IPS-20b (cell line): ENCODE measurements around the gene PPP6R1.

ENCODE experiments used
- H3K27ac ChIP-seq: one replicate; pipeline ENCODE4 v1.5.1; 2013; ENCODE audit warnings: low read length
- H3K27me3 ChIP-seq: 2 replicates; pipeline ENCODE4 v1.6.1; 2013; ENCODE audit warnings: mild to moderate bottlenecking, low read length, inconsistent platforms; ENCODE audit not compliant: insufficient read depth
- H3K36me3 ChIP-seq: 2 replicates; pipeline ENCODE4 v1.6.1; 2013; ENCODE audit warnings: low read depth, mild to moderate bottlenecking, inconsistent platforms, low read length, moderate library complexity; ENCODE audit not compliant: insufficient read depth
- H3K4me1 ChIP-seq: 2 replicates; pipeline ENCODE4 v1.6.1; 2013; ENCODE audit warnings: mild to moderate bottlenecking, control low read depth, inconsistent platforms, low read length, moderate library complexity; ENCODE audit not compliant: insufficient read depth
- H3K4me3 ChIP-seq: 2 replicates; pipeline ENCODE4 v1.5.1; 2013; ENCODE audit warnings: mild to moderate bottlenecking, low read length, inconsistent platforms
- H3K9ac ChIP-seq: 2 replicates; pipeline ENCODE4 v1.6.1; 2013; ENCODE audit warnings: low read depth, mild to moderate bottlenecking, inconsistent platforms, low read length, moderate library complexity
- H3K9me3 ChIP-seq: 2 replicates; pipeline ENCODE4 v1.6.1; 2013; ENCODE audit warnings: mild to moderate bottlenecking, low read depth, low read length, inconsistent platforms; ENCODE audit not compliant: insufficient read depth

PPP6R1 gene

DNA sequence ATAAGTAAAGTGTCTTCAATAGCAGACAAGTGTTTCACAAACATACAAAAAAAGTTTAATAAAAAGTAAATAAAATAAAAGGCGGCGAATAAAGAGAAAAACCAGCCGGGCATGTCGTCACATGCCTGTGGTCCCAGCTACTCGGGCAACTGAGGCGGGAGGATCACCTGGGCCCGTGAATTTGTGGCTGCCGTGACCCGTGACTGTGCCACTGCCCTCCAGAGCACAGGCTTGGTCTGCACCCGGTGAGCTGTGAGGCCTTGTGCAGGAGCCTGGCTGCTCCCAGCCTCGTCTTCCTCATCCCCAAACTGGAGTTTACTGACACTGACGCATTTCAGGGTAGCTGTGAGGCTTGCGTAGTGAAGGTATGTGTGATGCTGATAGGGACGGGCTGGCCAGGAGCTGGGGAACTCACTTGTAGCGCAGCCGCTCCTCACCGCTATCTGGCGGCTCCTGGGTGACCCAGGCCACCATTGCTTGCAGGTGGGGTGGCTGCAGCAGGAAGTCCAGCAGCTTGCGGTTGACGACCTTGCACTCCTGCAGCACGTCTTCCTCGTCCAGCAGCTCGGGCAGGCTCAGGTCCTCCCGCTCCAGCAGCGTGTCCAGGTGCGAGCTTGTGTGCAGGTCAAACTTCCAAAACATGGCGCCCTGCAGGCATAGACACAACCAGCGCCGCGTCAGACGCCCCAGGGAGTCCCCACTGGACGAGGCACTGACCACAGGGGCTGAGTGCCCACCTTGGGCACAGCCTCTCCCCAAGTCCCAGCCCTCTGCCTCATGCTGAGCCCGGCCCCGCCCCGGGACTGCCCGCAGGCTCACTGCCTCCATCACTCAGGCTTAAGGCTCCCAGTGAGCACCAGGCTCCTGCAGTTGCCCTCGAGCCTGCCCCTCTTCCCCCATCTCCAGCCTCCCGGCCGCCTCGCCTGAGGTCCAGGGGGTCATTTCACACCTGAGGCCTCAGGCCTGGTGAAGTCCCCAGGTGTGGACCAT, 12.1 kb downstream of the PPP6R1 start:
- Histone ChIP-seq H3K4me1 (no peaks in the 10 kb centered on the region), H3K27me3 (no peaks in the 10 kb centered on the region), H3K27ac (no peak overlapping the region), H3K9me3 (no peaks in the 10 kb centered on the region), H3K36me3 (peaks cover 50% of the 10 kb centered on the region), H3K9ac (no peak overlapping the region), H3K4me3 (no peak overlapping the region)

DNA sequence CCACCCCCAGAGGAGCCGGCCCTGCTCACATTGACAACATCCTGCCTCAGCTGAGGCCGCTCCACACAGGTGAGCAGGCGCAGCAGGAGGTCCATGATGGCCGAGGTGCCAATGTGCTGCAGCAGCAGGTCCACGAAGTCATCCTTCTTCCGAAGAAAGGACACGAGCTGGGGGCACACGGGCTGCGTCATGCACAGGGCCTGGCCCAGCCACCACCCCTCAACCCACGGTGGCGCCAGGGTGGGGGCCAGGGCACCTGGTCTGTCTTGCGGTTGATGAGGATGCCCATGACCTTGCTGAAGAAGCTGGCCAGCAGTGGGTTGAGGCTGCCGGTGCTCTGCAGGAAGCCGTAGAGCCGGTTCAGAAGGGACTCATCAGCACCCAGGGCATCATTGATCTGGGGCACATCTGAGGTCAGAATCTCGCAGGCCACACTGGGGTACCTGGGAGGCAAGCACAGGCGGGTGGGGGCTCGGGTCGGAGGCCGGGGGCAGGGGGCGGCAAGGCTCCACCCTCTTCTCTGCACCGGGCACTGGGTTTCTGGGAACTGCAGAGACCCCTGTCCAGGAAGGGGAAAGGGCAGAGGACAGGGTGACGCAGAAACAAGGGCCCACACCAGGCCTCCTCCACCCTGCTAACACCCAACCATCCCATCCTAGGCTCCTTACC, 13.4 kb downstream of the PPP6R1 start:
- Histone ChIP-seq H3K4me3 (no peak overlapping the region), H3K4me1 (no peaks in the 10 kb centered on the region), H3K27me3 (no peaks in the 10 kb centered on the region), H3K9ac (no peak overlapping the region), H3K27ac (no peak overlapping the region), H3K36me3 (peaks cover 61% of the 10 kb centered on the region), H3K9me3 (no peaks in the 10 kb centered on the region)

DNA sequence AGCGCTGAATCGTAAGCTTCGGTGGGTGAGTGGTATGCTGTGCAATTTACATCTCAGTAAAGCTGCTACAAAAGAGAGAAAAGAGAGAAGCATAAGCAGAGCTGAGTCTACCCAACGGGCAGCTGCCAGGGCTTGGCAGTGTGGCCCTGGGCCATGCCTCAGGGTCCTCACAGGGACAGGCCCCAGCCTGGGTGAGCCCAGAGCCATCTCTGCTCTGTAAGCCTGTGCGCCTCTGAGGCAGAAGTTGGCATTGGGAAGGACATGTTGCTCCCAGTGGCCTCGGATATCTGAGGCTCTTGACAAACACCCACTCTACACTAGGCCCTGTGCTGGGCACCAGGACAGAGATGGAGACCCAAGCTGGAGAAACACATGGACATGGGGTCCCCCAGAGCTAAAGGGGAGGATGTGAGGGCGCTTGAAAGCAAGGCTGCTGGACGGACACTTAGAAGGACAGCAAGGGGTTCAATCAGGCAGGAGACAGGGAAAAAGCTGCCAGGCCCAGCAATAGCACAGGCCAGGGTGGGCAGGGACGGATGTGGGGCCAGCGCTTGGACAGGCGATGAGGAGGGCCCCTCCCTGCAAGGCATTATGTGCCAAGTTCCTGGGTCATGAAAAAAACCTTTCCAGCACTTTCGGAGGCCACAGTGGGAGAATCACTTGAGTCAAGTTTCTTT, 14.7 kb downstream of the PPP6R1 start:
- Histone ChIP-seq H3K27ac (no peak overlapping the region), H3K4me3 (no peak overlapping the region), H3K9me3 (no peaks in the 10 kb centered on the region), H3K36me3 (peaks cover 72% of the 10 kb centered on the region), H3K4me1 (no peaks in the 10 kb centered on the region), H3K9ac (no peak overlapping the region), H3K27me3 (no peaks in the 10 kb centered on the region)

DNA sequence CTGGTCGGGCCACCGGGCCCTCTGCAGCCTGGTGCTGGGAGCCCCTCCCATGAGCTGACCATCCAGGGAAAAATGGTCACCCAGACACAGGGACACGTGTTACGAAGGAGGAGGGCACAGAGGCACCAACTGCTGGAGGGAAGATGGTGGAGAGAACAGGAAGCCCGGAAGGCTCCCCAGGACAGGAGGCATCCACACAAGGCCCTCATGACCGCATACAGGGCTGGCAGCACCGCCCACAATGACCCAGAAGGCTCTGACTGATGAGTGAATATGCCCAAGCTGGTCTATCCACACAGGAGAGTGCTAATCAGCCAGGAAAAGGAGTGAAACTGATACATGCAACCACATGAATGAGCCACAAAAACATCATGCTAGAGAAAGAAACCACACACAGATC, 16.3 kb downstream of the PPP6R1 start:
- Histone ChIP-seq H3K27me3 (no peaks in the 10 kb centered on the region), H3K4me1 (no peaks in the 10 kb centered on the region), H3K36me3 (peaks cover 86% of the 10 kb centered on the region), H3K4me3 (no peak overlapping the region), H3K9ac (no peak overlapping the region), H3K27ac (no peak overlapping the region), H3K9me3 (no peaks in the 10 kb centered on the region)

DNA sequence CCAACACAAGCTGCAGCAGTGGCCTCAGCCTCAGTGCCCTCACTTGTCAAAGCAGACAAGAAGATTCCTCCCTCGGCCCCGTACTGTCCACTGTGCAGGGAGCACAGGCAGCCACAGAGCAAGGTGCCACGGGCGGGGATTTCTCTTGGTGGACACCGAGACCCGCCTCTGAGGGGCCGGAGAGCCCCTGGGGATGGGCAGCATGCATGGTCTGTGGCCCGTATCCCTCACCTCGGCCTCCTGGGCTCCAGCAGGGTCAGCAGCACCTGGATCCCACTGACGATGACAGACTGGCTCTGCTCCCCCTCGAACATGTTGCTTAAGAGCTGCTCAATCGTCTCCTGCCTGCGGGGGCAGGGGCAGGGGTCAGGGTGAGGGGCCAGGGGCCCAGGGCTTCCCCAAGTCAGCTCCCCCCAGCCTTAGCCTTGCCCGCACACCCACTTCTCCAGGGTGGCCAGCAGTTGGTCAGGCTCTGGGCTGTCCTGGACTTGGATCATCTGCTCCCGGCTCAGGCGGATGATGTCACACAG, 16.8 kb downstream of the PPP6R1 start:
- peaks cover 92% of the 10 kb centered on the region for H3K36me3 ChIP-seq
- no peaks in the 10 kb centered on the region for H3K4me1 ChIP-seq
- no peak overlapping the region for H3K9ac ChIP-seq
- no peaks in the 10 kb centered on the region for H3K9me3 ChIP-seq
- H3K27me3 ChIP-seq: no peaks in the 10 kb centered on the region
- H3K27ac ChIP-seq: no peak overlapping the region
- no peak overlapping the region for H3K4me3 ChIP-seq

DNA sequence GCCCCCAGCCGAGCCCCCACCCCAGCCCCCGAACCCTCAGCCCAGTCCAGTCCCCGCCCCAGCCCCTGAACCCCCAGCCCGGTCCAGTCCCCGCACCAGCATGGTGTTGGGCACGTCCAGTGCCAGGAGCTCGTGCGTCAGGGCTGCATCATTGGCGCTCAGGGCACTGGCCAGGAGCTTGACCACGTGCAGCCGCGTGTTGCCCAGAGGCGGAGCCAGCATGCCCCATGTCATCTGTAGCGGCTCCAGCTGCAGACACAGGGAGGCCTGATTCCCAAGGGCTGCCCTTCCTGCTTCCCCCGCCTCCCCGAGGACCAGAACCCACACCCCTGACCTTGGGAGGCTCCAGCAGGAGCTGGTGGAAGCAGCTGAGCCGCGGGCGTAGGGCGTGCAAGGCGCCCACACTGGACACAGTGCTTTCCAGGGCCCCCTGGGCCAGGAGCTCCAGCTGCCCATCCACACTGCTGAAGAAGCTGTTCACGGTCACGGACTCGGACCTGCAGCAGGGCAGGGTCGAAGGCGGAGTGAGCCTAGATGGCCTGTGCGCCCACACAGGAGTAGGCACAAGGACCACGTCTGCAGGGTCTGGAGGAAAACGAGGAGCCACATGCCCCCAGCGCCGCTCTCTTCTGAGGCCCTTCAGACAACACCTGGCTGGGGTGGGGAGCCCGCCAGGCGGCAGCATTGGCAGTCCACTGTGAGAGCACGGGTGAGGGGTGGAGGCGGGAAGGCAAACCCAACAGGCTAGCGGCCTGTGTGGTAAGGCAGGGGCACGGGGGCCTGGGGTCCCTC, 17.5 kb downstream of the PPP6R1 start:
- H3K9ac ChIP-seq: no peak overlapping the region
- no peaks in the 10 kb centered on the region for H3K27me3 ChIP-seq
- H3K4me3 ChIP-seq: no peak overlapping the region
- H3K4me1 ChIP-seq: no peaks in the 10 kb centered on the region
- H3K9me3 ChIP-seq: no peaks in the 10 kb centered on the region
- H3K36me3 ChIP-seq: peaks cover 92% of the 10 kb centered on the region
- no peak overlapping the region for H3K27ac ChIP-seq

DNA sequence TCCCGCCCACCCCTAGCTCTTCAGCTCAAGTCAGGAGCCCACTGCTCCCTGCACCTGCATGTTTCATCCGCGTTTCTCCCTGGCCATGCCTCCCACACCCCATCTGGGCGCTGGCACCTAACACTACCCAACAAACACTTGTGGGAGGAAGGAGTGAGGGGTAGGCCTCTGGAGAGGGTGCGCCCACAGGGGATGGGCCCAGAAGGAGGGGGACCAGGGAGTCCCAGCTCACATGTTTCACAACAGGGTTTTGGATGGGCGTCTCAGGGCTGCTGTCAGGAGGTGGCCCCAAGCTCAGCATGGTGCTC, 18.1 kb downstream of the PPP6R1 start:
- Histone ChIP-seq H3K4me1 (no peaks in the 10 kb centered on the region), H3K27me3 (no peaks in the 10 kb centered on the region), H3K4me3 (no peak overlapping the region), H3K9me3 (no peaks in the 10 kb centered on the region), H3K9ac (no peak overlapping the region), H3K27ac (no peak overlapping the region), H3K36me3 (peaks cover 92% of the 10 kb centered on the region)

DNA sequence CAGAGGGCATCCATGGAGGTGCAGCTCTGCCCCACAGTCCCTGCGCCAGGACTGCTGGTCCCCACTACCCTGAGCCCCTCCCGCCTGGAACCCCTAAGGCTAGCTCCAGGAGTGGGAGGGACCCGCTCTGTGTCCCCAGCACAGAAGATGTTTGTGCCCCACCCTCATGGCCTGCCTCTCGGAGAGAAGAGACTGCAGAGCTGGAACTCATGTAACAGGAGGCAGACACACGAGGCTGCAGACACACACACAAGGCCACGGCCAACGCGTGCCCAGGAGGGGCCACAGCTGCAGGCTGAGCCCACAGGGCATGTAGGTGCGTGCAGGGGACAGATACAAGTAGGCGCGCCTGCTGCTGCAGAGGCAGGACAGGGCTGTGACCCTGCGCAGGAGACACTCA, 19.8 kb downstream of the PPP6R1 start:
- no peaks in the 10 kb centered on the region for H3K4me1 ChIP-seq
- no peak overlapping the region for H3K27ac ChIP-seq
- H3K4me3 ChIP-seq: no peak overlapping the region
- no peaks in the 10 kb centered on the region for H3K9me3 ChIP-seq
- H3K9ac ChIP-seq: no peak overlapping the region
- no peaks in the 10 kb centered on the region for H3K27me3 ChIP-seq
- peaks cover 91% of the 10 kb centered on the region for H3K36me3 ChIP-seq

DNA sequence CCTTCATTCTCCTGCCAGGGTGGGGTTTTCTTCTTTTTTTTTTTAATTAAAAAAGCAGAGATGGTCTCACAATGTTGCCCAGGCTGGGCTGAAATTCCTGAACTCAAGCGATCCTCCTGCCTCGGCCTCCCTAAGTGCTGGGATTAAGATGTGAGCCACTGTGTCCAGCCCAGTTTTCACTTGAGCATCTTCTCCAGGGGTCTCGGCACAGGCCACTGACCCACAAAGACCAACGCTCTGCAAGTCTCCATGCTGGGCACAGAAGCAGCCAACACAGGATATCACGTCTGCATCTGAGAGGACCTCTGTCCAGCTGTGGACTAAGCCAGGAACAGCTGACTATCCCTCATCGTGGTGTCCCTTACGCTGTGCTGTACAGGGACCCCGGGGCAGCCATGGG, 20.8 kb downstream of the PPP6R1 start:
- Histone ChIP-seq H3K4me3 (no peak overlapping the region), H3K9ac (no peak overlapping the region), H3K4me1 (no peaks in the 10 kb centered on the region), H3K27me3 (no peaks in the 10 kb centered on the region), H3K9me3 (no peaks in the 10 kb centered on the region), H3K36me3 (peaks cover 89% of the 10 kb centered on the region), H3K27ac (no peak overlapping the region)

DNA sequence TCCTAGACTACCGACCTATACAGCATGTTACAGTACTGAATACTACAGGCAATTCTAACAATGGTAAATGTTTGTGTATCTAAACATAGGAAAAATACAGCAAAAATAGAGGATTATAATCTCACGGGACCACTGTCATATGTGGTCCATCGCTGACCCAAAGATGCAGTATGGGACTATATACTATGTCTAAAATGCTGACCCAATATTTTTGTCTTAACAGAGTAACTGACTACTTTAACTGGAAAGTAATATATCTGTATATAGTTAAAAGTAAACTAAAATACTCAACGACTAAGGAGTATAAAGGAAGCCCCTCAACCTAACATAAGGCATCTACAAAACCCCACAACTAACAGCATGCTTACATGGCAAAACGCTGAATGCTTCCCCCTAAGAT, 25.8 kb downstream of the PPP6R1 start:
- peaks cover 66% of the 10 kb centered on the region for H3K36me3 ChIP-seq
- no peak overlapping the region for H3K4me3 ChIP-seq
- H3K4me1 ChIP-seq: no peaks in the 10 kb centered on the region
- no peaks in the 10 kb centered on the region for H3K27me3 ChIP-seq
- no peak overlapping the region for H3K27ac ChIP-seq
- no peak overlapping the region for H3K9ac ChIP-seq
- no peaks in the 10 kb centered on the region for H3K9me3 ChIP-seq

DNA sequence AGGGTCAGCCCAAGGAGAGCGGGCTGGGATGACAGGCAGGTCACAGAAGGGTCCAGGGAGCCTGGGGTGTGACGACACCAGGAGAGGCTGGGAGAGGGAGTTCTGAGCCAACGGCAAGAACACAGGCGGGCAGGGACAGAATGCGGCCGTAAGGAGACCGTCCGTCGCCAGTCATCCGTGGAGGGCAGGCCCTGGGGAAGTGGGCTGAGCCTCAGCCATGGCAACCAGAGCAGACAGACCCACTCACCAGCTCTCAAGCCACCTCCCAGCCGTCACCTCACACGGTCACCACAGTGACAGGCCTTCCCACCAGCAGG, 26.6 kb downstream of the PPP6R1 start:
- H3K4me1 ChIP-seq: no peaks in the 10 kb centered on the region
- H3K9ac ChIP-seq: no peak overlapping the region
- H3K36me3 ChIP-seq: peaks cover 58% of the 10 kb centered on the region
- H3K9me3 ChIP-seq: no peaks in the 10 kb centered on the region
- H3K4me3 ChIP-seq: no peak overlapping the region
- H3K27me3 ChIP-seq: no peaks in the 10 kb centered on the region
- H3K27ac ChIP-seq: no peak overlapping the region
